Gastroesophageal sphincter (tissue), 3 donors: ENCODE data around the gene LIN9.

Experiments
- CTCF ChIP-seq, 4 experiments: fragments of 200-600 bp in 2 of 4; fragments of 450-650 bp in 2 of 4; sonication (generic) in 1 of 4; IDR thresholded peaks; one replicate each; pipeline ENCODE4 v1.5.1; 2017 to 2019; ENCODE audit warnings: antibody characterized with exemption in 4 of 4, mild to moderate bottlenecking in 2 of 4, moderate library complexity in 2 of 4
- EP300 ChIP-seq: sonication (generic); formaldehyde crosslinking; IDR thresholded peaks from one replicate; pipeline ENCODE4 v1.6.1; 2017; ENCODE audit warnings: antibody characterized with exemption, mild to moderate bottlenecking
- POLR2A ChIP-seq, 2 donors: fragments of 450-650 bp; IDR thresholded peaks; one replicate each; pipeline ENCODE4 v1.6.1; 2017; ENCODE audit warnings: antibody characterized with exemption in 2 of 2, mild to moderate bottlenecking in 2 of 2, moderate library complexity in 1 of 2
- POLR2AphosphoS5 ChIP-seq: sonication (generic); formaldehyde crosslinking; IDR thresholded peaks from one replicate; pipeline ENCODE4 v1.6.1; 2017; ENCODE audit warnings: antibody characterized with exemption

- TF ChIP-seq POLR2A (IDR thresholded peaks at IDR 0.05): no peak
- no peak for TF ChIP-seq CTCF (IDR thresholded peaks at IDR 0.05)
- TF ChIP-seq POLR2AphosphoS5: no peak
- no peak for TF ChIP-seq EP300
Observed at GRCh38 chr1:226203655-226204054, 105.3 kb downstream of the LIN9 start.
